ENCODE measurements around the gene CUL2. TPM values are rescaled to one million over a fixed set of nuclear protein-coding genes. Genes with fewer than 3 reads are reported as not detected.

CUL2 gene
- total RNA-seq, 2 experiments from 2014 or later: 37.4 to 44.5 TPM

GRCh38 chr10:34959786-34960185 lies 130.4 kb downstream of the CUL2 start:
- H3K27ac Mint-ChIP-seq: no peak overlapping the region
- H3K36me3 Mint-ChIP-seq: no peaks in the 10 kb centered on the region
- ATAC-seq (no peak), DNase-seq (no peak)
- H3K9me3 Mint-ChIP-seq (ENCODE audit: low read depth): no peaks in the 10 kb centered on the region
- no peaks in the 10 kb centered on the region for H3K4me1 Mint-ChIP-seq
- no peaks in the 10 kb centered on the region for H3K27me3 Mint-ChIP-seq
- CTCF ChIA-PET: no interaction called here
- no peak overlapping the region for H3K4me3 Mint-ChIP-seq

- Mint-ChIP-seq H3K9me3 (ENCODE audit: low read depth) (no peaks in the 10 kb centered on the region), H3K27ac (no peak overlapping the region), H3K4me1 (no peaks in the 10 kb centered on the region), H3K4me3 (no peak overlapping the region), H3K27me3 (no peaks in the 10 kb centered on the region), H3K36me3 (no peaks in the 10 kb centered on the region)
- CTCF ChIA-PET: interaction anchor here (0.6 kb wide), 1 partner anchor 386 kb away, joined by 3 read pairs; no protein-coding TSS in a partner anchor
- no peak for ATAC-seq
- DNase-seq: no peak
These were observed 130.8 kb downstream of the CUL2 start for GRCh38 chr10:34959321-34959720.

Small RNA genes within 50 kb of the gene (microRNA-seq; reads per million reads assigned to microRNA genes)
- 28.1 reads per million, percentile 48 among the genes with 10 or more reads in this experiment for gene MIR3611

Other genes starting within 250 kb of the CUL2 start
- gene CREM, start 36.5 kb upstream of the CUL2 start, total RNA-seq: 100 to 1,000 TPM; 102 to 192 TPM
- 10 to 100 TPM; 47.0 to 51.5 TPM for gene CCNY, start 246.2 kb upstream of the CUL2 start, total RNA-seq

Data from activated CD8-positive, alpha-beta memory T cell treated with anti-CD3 and anti-CD28 coated beads, Interleukin-2, amount 10 ng/mL, durations not matched to agents 7 days and 5 days (primary cell).